Measurements from ENCODE around the gene JMJD1C.
"Not testable (repeated sequence)": the region's sequence is repeated elsewhere in the genome, so short reads cannot be mapped to it uniquely, and the experiment has no call there.

JMJD1C gene

DNA sequence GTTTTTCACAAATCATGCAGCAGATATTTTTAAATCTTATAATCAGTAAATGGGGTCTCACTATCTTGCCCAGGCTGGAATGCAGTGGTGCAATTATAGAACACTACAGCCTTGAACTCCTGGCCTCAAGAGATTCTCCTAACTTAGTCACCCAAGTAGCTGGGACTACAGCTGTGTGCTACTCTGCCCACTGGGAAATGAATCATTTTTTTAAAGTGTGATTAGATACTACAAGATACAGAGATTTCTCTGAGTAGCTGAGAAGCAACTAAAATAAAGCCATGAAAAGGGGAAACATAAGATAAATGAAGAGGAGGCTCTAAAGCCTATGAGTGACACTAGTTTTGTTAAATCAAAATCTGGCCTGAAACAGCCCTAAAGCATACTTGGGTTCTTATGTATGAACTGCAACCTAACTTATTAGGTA lies 119.7 kb downstream of the JMJD1C start:
- no peak for DNase-seq

DNA sequence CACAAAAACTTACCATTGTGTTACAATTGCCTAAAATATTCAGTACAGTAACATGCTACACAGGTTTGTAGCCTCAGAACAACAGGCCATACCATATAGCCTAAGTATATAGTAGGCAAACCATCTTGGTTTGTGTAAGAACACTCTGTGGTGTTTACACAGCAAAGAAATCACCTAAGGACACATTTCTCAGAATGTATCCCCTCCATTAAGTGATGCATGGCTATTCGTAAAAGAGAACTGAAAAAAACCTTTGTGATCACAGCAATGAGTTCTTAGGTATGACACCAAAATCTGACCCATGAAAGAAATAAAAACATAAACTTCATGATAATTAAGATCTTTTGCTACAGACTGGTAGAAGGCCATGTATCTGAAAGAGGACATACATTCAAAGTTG lies 121.5 kb downstream of the JMJD1C start:
- DNase-seq: no peak

DNA sequence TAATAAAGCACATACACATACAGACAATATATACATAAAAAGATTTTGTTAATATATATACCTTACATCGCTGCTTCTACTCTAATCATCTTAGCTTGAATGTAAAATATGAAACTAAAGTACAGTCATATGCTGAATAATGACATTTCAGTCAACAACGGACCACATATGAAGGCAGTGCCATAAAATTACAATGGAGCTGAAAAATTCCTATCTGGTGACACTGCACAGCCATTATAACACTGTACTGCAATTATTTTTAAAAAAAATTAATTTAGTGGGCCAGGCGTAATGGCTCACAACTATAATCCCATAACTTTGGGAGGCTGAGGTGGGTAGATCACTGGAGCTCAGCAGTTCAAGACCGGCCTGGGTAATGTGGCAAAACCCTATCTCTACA lies 122.3 kb downstream of the JMJD1C start:
- DNase-seq: no peak

DNA sequence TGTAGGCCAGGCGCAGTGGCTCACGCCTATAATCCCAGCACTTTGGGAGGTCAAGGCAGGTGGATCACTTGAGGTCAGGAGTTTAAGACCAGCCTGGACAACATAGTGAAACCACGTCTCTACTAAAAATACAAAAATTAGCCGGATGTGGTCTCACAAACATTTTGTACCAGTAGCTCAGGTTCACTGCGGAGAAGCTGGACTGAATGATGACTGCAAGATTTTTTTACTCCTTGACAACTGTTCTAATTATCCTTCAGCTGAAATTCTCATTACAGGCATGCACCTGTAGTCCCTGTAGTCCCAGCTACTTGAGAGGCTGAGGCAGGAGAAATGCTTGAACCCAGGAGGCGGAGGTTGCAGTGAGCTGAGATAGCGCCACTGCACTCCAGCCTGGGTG lies 126.1 kb downstream of the JMJD1C start:
- not testable (repeated sequence) for DNase-seq

DNA sequence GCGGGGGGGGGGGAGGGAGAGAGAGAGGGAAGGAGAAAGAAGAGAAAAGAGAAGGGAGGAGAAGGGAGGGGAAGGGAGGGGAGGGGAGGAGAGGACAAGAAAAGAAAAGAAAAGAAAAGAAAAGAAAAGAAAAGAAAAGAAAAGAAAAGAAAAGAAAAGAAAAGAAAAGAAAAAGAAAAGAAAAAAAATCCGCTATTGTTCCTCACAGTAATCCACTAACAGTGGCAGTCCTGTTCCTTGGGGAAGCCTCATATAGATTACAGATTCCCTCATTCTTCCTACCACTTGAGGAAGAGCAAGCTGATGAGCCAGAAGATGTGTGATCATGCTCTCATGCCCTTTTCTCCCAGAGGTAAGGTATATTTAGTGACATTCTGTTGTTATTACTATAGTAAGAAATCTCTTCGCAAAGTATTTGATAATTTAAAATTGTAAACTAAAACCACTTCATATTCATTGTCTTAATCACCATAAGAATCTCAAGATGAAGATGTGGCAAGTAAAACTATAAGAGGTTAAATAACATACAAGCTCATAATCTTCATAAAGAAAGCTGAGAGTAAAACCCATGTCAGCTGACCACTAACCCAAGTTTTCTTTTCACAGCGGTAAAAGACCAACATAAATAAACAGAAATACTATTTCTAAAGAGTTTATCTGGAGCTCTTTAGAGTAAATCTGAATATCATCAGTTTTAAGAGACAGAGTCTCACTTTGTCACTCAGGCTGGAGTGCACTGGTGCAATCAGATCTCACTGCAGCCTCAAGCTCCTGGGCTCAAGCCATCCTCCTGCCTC lies 128.1 kb downstream of the JMJD1C start:
- no peak for DNase-seq

DNA sequence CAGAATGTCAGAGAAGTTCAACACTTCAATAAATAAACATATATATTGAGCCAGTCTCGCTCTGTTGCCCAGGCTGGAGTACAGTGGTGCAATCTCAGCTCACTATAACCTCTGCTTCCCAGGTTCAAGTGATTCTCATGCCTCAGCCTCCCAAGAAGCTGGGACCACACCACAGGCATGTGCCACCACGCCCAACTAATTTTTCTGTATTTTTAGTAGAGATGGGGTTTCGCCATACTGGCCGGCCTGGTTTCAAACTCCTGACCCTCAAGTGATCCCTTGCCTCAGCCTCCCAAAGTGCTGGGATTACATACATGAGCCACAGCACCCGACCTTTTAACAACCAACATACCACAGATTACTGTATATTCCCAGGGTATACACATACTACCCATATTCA lies 134.2 kb downstream of the JMJD1C start:
- DNase-seq: no peak

DNA sequence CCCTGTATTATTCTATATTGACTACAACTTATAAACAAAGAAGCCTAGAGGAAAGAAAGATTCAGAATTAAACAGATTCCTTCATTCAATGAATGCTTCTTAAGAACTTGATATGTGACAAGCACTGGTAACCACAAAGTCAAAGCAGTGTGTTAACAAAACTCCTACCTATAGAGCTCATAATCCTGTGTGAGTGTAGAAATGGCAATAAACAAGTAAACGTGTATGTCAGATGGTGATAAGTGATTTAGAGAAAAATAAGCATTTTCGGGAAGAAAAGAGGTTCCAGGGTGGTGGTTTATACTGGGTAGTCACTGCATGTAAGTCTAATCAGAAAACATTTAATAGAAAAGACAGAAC lies 141.3 kb downstream of the JMJD1C start:
- DNase-seq: no peak

DNA sequence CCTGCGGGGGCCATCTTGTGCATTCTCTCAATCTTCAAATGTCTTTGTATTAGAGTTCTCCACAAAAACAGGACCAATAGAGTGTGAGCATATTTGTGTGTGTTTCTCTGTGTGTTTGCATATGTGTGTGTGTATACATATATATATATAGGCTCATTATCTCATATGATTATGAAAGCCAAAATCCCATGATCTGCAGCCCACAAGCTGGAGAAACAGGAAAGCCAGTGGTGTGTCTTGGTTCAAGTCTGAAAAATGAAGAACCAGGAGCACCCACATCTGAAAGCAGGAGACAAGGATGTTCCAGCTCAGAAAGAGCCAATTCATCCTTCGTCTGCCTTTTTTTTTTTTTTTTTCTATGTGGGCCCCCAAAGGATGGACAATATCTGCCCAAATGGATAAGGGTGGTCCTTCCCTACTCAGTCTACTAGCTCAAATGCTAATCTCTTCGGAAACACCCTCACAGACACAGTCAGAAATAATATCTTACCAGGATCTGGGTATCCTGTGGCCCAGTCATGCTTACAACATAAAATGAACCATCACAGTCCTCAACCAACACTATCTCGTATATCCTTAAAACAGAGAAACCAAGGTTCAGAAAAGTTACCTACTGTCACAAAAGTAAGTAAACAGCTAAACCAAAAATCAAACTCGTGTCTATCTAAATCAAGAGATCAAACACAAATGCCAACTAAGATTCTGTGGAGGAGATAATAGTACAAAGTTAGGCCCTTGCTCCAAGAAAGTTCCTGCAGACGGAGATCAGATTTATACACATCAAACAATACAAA lies 141.9 kb downstream of the JMJD1C start:
- DNase-seq: no peak

DNA sequence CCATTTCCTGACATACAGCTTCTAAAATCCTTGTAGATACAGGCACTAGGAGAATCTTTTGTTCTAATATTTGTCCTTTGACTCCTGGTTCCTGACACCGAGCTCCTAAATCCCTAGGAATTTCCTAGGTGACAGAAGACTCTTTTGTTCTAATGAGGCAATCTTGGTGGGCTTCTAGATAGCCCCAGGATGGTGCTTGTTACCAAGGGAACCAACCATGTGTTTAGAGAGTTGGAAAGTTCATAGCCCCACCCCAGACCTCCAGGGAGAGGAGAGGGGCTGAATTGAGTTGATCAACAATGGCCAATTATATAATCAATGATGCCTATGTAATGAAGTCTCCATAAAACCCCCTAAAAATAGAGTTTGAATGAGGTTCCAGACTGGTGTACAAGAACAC lies 145.1 kb downstream of the JMJD1C start:
- DNase-seq: no peak

DNA sequence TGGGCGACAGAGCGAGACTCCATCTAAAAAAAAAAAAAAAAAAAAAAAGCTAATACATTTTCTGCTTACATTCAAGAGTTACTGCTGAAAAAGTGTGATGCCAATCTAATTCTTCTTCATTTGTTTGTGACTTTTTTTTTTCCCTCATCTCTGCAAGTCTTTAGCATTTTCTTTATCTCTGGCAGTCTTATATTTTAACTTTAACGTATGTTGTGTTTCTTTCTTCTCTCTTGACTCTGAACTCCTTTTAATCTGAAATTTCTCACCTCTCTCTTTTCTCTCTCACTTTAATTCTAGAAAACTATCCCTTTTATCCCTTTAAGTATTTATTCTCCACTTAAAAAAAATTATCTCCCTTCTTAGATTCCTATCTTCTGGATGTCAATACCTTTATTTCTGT lies 146.5 kb downstream of the JMJD1C start:
- DNase-seq: no peak

DNA sequence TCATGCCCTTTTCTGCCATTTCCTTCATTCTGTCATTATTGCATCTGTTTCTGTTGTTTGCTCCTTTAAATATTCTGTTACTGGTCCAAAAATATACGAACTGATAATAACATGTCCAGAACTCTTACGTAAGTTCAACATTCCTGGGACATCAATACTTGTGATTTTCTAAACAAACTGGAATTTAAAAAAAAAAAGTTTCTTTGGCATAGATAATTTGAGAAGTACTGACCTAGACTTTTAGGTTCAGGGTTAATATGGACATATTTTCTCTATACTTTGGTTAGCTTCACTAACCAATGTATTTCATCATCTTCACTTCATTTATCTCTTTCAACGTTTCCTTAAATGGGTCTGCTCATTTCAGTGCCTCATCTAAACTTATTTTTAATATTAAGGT lies 147.3 kb downstream of the JMJD1C start:
- DNase-seq: no peak

DNA sequence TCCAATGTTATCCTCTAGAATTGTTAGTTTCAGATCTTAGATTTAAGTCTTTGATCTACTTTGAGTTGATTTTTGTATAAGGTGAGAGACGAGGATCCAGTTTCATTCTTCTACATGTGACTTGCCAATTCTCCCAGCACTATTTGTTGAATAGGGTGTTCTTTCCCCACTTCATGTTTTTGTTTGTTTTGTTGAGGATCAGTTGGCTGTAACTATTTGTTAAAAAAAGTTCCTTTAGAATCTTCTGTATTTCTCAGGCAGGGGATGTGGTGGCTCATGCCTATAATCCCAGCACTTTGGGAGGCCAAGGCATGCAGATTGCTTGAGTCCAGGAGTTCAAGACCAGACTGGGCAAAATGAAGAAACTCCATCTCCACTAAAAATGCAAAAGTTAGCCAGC lies 151.8 kb downstream of the JMJD1C start:
- DNase-seq: no peak

DNA sequence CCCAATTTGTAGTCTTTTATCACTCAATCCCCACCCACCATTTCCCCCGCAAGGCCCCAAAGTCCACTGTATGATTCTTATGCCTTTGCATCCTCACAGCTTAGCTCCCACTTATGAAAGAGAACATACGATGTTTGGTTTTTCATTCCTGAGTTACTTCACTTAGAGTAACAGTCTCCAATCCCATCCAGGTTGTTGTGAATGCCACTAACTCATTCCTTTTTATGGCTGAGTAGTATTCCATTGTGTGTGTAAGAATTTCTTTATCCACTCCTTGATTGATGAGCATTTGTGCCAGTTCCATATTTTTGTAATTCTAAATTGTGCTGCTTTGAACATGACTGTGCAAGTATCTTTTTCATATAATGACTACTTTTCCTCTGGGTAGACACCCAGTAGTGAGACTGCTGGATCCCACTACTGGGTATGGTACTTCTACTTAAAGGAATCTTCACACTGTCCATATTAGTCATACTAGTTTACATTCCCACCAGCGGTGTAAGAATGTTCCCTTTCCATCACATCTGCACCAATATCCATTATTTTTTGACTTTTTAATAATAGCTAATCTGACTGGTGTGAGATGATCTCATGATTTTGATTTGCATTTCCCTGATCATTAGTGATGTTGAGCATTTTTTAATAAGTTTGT lies 152.6 kb downstream of the JMJD1C start:
- no peak for DNase-seq

DNA sequence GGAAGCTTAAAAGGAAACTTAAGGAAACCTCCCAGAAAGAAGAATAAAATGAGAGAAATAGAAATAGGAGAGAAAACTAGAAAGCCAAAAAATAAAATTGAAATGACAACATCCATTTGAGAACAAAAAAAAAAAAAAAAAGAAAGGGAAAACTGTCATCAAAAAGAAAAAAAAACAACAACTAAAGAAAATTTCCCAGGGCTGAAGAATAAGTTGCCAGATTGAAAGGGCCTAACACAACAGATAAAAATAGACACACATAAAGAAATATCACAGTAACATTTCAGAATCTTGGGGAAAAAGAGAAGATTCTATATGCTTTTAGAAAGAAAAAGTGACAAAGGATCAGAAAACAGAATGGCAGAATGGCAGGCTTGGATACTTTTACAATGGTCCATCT lies 157.1 kb downstream of the JMJD1C start:
- DNase-seq: no peak

DNA sequence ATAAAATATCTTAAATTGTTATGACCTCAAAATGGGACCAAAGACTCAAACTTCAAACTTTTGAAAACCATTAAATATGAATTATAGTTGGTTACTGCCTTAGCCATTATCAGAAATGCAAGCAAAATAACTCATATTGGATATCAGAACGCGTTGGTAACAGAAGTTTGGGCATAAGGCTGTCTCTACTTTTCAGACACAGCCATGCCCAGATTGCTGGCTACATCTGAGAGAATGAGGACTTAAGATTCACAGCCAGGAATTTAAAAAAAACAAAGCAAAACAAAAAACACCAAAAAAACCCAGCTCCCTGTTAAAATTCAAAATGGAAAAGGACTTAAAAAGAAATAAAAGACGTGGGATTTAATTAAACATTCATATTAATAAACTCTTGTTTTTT lies 161.6 kb downstream of the JMJD1C start:
- DNase-seq: no peak

DNA sequence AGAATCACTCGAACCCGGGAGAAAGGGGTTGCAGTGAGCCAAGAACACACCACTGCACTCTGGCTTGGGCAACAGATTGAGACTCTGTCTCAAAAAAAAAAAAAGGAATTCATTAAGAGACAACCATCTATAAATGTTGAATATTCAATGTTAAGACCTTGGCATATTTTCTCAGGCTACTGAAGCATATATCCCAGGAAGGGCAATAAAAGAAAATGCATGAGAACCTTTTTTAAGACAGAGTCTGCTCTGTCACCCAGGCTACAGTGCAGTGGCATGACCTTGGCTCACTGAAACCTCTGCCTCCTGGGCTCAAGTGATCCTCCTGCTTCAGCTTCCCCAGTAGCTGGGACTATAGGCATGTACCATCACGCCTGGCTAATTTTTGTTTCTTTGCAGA lies 165.0 kb downstream of the JMJD1C start:
- no peak for DNase-seq

DNA sequence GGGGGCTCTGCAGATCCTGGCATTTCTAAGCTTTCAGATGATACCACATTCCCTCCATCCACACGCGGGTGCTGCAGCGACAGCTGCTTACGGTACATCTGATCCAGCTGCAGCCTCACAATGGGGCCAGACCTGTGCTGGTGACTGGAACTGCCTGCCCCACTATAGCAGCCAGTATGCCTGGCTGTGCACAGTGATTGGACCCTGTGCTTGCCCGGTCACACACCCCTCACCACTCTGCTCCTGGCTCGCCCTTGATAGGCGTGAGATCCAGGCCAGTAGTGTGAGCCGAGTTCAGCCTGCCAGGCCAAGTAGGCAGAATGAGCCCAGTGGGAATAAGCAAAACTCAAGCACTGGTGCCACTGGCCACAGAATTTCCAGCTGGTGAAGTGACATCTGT lies 167.8 kb downstream of the JMJD1C start:
- no peak for DNase-seq

DNA sequence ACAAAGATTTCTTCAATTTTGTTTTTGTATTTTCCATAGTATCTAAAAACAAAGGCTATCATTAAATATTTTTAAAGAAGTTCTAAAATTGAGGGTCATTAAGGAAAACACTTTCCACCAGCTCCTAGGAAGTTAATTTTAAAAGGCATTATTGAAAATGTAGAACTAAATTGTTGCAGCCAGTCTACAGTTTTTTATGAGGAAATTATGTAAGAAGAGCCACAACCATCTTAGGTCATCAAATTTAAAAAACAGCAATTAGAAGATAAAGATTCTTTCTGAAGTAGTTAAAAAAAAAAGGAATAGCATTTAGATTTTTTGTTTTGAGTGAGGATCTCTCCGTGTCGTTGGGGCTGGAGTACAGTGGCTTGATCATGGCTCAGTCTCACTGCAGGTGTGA lies 171.0 kb downstream of the JMJD1C start:
- peak; percentile 29 for DNase-seq

DNA sequence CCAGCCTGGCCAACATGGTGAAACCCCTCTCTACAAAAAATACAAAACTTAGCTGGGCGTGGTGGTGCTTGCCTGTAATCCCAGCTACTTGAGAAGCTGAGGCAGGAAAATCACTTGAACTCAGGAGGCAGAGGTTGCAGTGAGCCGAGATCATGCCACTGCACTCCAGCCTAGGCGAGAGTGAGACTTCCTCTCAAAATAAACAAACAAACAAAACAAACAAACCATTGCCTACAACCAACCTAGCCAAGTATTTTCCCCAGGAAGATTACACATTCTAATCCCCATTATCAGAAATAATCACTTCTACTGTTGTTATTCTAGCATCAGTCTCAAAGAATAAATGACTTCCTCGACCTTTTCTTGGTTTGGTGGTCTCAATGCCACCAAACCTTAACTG lies 172.9 kb downstream of the JMJD1C start:
- not testable (repeated sequence) for DNase-seq

DNA sequence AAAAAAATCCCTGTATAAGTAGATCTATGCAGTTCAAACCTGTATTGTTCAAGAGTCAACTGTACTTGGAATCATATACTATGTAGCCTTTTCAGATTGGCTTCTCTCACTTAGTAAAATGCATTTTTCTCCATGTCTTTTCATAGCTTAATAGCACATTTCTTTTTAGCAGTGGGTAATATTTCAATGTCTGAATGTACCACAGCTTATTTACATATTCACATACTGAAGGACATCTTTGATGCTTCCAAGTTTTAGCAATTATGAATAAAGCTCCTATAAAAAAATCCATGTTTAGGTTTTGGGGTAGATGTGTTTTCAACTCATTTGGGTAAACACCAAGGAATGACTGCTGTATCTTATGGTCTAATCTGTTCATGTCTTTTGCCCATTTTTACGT lies 177.6 kb downstream of the JMJD1C start:
- no peak for DNase-seq

DNA sequence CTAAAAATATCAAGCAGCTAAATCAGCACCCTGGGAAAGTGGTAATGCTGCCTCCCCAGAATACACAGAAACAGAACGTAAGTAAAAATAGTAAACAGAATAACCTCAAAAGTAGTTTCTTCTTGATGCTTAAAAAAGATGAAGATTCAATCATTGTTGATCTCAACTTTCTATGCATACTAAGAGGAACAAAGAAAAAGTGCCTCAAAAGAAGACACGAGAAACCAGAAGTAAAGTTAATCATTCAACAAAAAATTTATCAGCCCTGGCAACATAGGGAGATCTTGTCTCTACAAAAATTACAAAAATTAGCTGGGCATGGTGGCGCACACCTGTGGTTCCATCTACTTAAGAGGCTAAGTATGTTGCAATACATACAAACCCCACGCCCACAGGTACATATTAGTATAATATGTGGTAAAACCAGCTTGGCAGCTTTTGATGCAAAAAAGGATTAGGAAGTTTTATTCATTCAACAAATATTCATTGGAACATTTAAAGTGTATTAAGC lies 179.0 kb downstream of the JMJD1C start:
- no peak for DNase-seq

DNA sequence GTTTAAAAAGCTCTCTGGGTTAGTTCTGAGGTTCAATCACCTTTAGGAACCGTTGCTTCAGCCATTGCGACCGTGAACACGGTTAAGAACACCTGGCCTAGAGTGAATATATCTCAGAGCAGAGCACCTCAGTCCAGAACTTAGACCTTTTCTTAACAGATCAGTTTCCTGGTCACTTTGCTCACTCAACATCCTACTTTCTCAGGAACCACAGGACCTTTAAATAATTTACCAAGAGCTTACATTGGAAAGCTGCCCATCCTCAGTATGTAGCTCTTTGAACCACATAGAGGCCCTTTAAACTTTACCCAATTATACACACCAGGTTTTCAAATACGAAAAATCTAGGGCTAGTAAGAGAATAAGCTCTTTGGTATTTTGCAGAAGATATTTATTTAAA lies 179.4 kb downstream of the JMJD1C start:
- no peak for DNase-seq

DNA sequence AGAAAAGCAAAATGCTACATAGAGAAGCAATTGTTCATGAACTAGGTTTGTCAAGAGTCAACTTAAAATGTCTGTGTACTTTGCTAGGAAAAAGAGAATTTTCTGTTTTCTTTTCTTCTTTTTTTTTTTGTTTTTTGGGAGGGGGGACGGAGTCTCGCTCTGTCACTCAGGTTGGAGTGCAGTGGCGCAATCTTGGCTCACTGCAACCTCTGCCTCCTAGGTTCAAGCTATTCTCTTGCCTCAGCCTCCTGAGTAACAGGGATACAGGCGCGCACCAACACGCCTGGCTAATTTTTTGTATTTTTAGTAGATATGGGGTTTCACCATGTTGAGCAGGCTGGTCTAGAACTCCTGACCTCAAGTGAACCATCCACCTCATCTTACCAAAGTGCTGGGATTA lies 181.9 kb downstream of the JMJD1C start:
- DNase-seq: not testable (repeated sequence)

DNA sequence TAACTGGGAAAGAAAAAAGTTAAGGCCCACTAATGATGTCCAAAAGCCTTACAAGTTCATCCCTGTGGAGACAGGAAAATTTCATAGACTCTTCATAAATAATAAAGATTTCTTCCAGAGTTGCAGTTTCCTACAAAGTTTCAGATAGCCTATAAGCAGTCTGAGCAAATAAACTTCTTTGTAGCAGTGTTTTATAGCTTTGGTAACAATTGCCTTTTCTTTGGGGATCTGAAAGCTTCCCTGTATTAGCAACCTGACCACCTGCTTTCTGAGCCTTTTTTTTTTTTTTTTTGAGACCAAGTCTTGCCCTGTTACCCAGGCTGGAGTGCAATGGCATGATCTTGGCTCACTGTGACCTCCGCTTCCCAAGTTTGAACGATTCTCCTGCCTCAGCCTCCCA lies 182.7 kb downstream of the JMJD1C start:
- DNase-seq: no peak
